Measurements from ENCODE around the gene CAVIN2. TPM values are rescaled to one million over a fixed set of nuclear protein-coding genes. Genes with fewer than 3 reads are reported as not detected.

CAVIN2 gene
- polyA plus RNA-seq, 3 donors, result 0.07 to 3.1 (median 1.2) TPM

GRCh38 chr2:191844706-191845105 lies 2.2 kb downstream of the CAVIN2 start:
- DNase-seq, result no peak
- H3K27me3 ChIP-seq (ENCODE audit: control insufficient read depth in 2 of 2, insufficient read depth in 2 of 2, low read length in 2 of 2), result peaks cover 0 to 5% of the 10 kb centered on the region in 2 donors
- peaks cover 15 to 25% of the 10 kb centered on the region in 2 donors for H3K4me1 ChIP-seq (ENCODE audit: control insufficient read depth in 1 of 2, insufficient read depth in 2 of 2, low read length in 2 of 2)
- no peak overlapping the region for H3K4me3 ChIP-seq (replicated peaks in 1 of 3; ENCODE audit: low read depth in 2 of 3, low read length in 3 of 3)
- intact Hi-C loops (cut with micrococcal nuclease), result no loop called here
- WGBS (ENCODE audit: insufficient coverage), result no CpG with 5 or more reads among the region's 1 CpG
- TF ChIP-seq CTCF (IDR thresholded peaks at IDR 0.05), result no peak
- Mint-ChIP-seq H3K4me1 (peaks cover 26% of the 10 kb centered on the region), H3K4me3 (no peak overlapping the region), H3K9me3 (peaks cover 0 to 2% (median 0%) of the 10 kb centered on the region in 7 donors), H3K27ac (peak overlapping the region in 1 of 7 donors; percentile 33), H3K27me3 (ENCODE audit: low read depth in 3 of 3) (peaks cover 6 to 14% (median 9%) of the 10 kb centered on the region in 3 donors), H3K36me3 (no peaks in the 10 kb centered on the region)
- no peak overlapping the region for H2AFZ ChIP-seq (ENCODE audit: insufficient read depth, low read depth, low read length, poor library complexity, severe bottlenecking)
- H3K36me3 ChIP-seq (replicated peaks in 1 of 2; ENCODE audit: control insufficient read depth in 1 of 2, insufficient read depth in 2 of 2, low read length in 2 of 2), result no peaks in the 10 kb centered on the region
- H3K27ac ChIP-seq (ENCODE audit: low read depth in 1 of 2, low read length in 2 of 2), result no peak overlapping the region
- no peaks in the 10 kb centered on the region for H4K20me1 ChIP-seq (ENCODE audit: insufficient read depth, low read length)
- H3K4me2 ChIP-seq (replicated peaks; ENCODE audit: extremely low read depth, low read length, poor library complexity, severe bottlenecking), result no peak overlapping the region
- H3K9me3 ChIP-seq (replicated peaks in 1 of 2; ENCODE audit: control insufficient read depth in 1 of 2, insufficient read depth in 1 of 2, low read length in 2 of 2), result no peaks in the 10 kb centered on the region
- no peak overlapping the region for H3K9ac ChIP-seq (ENCODE audit: insufficient read depth, low read length, poor library complexity, severe bottlenecking)
- H3K79me2 ChIP-seq (ENCODE audit: insufficient read depth, low read length), result no peaks in the 10 kb centered on the region

GRCh38 chr2:191840921-191841320 lies 6.0 kb downstream of the CAVIN2 start:
- no CpG with 5 or more reads among the region's 2 CpGs for WGBS (ENCODE audit: insufficient coverage)
- Histone ChIP-seq H3K4me2 (replicated peaks; ENCODE audit: extremely low read depth, low read length, poor library complexity, severe bottlenecking) (no peak overlapping the region), H3K79me2 (ENCODE audit: insufficient read depth, low read length) (no peaks in the 10 kb centered on the region), H4K20me1 (ENCODE audit: insufficient read depth, low read length) (no peaks in the 10 kb centered on the region), H3K27me3 (ENCODE audit: control insufficient read depth in 2 of 2, insufficient read depth in 2 of 2, low read length in 2 of 2) (no peaks in the 10 kb centered on the region), H3K9me3 (replicated peaks in 1 of 2; ENCODE audit: control insufficient read depth in 1 of 2, insufficient read depth in 1 of 2, low read length in 2 of 2) (no peaks in the 10 kb centered on the region), H2AFZ (ENCODE audit: insufficient read depth, low read depth, low read length, poor library complexity, severe bottlenecking) (no peak overlapping the region), H3K27ac (ENCODE audit: low read depth in 1 of 2, low read length in 2 of 2) (no peak overlapping the region), H3K4me1 (ENCODE audit: control insufficient read depth in 1 of 2, insufficient read depth in 2 of 2, low read length in 2 of 2) (peaks cover 4 to 14% of the 10 kb centered on the region in 2 donors), H3K36me3 (replicated peaks in 1 of 2; ENCODE audit: control insufficient read depth in 1 of 2, insufficient read depth in 2 of 2, low read length in 2 of 2) (no peaks in the 10 kb centered on the region), H3K9ac (ENCODE audit: insufficient read depth, low read length, poor library complexity, severe bottlenecking) (no peak overlapping the region), H3K4me3 (replicated peaks in 1 of 3; ENCODE audit: low read depth in 2 of 3, low read length in 3 of 3) (no peak overlapping the region)
- Mint-ChIP-seq H3K27ac (no peak overlapping the region), H3K9me3 (peaks cover 0 to 3% (median 0%) of the 10 kb centered on the region in 7 donors), H3K27me3 (ENCODE audit: low read depth in 3 of 3) (peaks cover 0 to 6% (median 5%) of the 10 kb centered on the region in 3 donors), H3K36me3 (no peaks in the 10 kb centered on the region), H3K4me3 (no peak overlapping the region), H3K4me1 (peaks cover 19% of the 10 kb centered on the region)
- intact Hi-C loops (cut with micrococcal nuclease), result no loop called here
- DNase-seq, result no peak
- no peak for TF ChIP-seq CTCF (IDR thresholded peaks at IDR 0.05)
